ENCODE data around the gene MAP3K21. TPM values are rescaled to one million over a fixed set of nuclear protein-coding genes. Genes with fewer than 3 reads are reported as not detected.

Gene MAP3K21
- polyA plus RNA-seq, 1 of the 3 experiments (the other 2 are of a cell fraction): 0.33 TPM

DNA sequence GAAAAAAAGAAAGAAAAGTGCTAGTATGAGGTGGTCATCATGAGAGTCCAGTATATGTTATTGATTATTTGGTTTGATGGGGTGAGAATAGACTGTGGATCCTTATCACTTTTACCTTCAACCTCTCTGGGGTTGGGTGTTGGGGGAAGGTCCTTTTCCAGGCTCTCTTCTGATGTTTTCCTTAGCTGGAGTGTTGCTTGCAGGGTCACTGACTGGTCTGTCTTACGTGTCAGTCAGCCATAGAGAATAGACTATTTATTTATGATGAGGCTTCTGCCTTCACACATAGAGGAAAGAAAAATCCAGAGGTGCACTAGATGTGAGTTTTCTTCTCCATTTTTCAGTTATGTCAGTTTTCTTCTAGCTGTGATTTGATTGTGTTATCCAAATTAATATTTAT is 36.5 kb downstream of the MAP3K21 start (continued):
- TF ChIP-seq FOXM1 (IDR thresholded peaks at IDR 0.05; ENCODE audit: low read depth) (no peak), RXRA (IDR thresholded peaks at IDR 0.05; ENCODE audit: borderline replicate concordance, low read depth) (no peak), RCOR1 (IDR thresholded peaks at IDR 0.05; ENCODE audit: low read length) (no peak), SMC3 (IDR thresholded peaks at IDR 0.05; ENCODE audit: low read depth, low read length) (no peak)
- TF ChIP-seq, protein P1, sequence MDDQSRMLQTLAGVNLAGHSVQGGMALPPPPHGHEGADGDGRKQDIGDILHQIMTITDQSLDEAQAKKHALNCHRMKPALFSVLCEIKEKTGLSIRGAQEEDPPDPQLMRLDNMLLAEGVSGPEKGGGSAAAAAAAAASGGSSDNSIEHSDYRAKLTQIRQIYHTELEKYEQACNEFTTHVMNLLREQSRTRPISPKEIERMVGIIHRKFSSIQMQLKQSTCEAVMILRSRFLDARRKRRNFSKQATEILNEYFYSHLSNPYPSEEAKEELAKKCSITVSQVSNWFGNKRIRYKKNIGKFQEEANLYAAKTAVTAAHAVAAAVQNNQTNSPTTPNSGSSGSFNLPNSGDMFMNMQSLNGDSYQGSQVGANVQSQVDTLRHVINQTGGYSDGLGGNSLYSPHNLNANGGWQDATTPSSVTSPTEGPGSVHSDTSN (IDR thresholded peaks at IDR 0.05): no peak

DNA sequence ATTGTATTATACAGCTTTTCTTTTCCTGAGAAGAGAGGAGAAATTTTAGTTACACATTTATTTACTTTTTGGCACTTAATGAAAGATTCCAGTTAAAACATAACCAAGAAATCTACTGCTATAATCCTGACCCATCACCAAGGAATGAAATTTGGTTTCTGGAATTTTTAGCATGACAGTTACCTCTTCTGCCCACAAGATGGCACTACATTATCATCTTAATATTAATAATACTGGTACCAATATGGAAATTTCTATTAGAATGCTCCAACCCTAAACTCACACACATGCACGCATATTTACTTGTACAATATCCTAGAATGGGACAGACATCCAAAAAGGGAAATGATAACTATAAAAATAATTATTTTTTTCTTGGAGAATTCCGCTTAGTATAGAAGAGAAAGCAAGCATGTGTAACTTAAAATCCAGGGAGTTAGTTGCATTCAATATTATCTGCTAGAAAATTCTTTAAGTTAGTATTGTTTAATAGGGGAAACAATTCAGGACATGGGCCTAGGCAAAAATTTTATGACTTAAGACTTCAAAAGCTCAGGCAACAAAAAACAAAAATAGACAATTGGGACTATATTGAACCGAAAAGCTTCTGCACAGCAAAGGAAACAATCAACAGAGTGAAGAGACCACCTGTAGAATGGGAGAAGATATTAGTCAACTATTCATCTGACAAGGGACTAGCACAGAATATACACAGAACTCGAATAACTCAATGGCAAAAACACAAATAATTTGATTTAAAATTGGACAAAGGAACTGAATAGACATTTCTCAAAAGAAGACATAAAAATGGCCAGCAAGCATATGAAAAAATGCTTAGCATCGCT is 37.4 kb downstream of the MAP3K21 start:
- Histone ChIP-seq H3K4me2 (no peak overlapping the region), H3F3A (replicated peaks; ENCODE audit: insufficient read depth) (no peaks in the 10 kb centered on the region), H3K27me3 (ENCODE audit: insufficient read depth) (no peaks in the 10 kb centered on the region), H4K20me1 (ENCODE audit: insufficient read depth) (no peaks in the 10 kb centered on the region), H2AFZ (ENCODE audit: low read depth) (no peak overlapping the region), H3K36me3 (replicated peaks in 1 of 2; ENCODE audit: control insufficient read depth in 1 of 2, insufficient read depth in 2 of 2, low read length in 1 of 2) (no peaks in the 10 kb centered on the region), H3K4me3 (ENCODE audit: low read depth in 2 of 2, low read length in 1 of 2) (no peak overlapping the region), H3K9me2 (no peaks in the 10 kb centered on the region), H3K9ac (no peak overlapping the region), H3K4me1 (ENCODE audit: control insufficient read depth in 1 of 2, insufficient read depth in 2 of 2, low read depth in 1 of 2, low read length in 1 of 2) (no peaks in the 10 kb centered on the region), H3K9me3 (no peaks in the 10 kb centered on the region), H3K79me2 (ENCODE audit: insufficient read depth) (no peaks in the 10 kb centered on the region), H3K27ac (ENCODE audit: low read depth in 2 of 2, low read length in 1 of 2) (no peak overlapping the region)
- CTCF ChIA-PET: interaction anchor here (0.7 to 5.0 kb wide), 35 partner anchors 8 to 817 kb away, joined by 3 to 25 read pairs (median 4); no protein-coding TSS in a partner anchor
- peak; percentile 34 for DNase-seq
- WGBS (ENCODE audit: low lambda C conversion rate): 51% methylated on average over 5 of the region's 5 CpGs
- TF ChIP-seq SMC3 (IDR thresholded peaks at IDR 0.05; ENCODE audit: low read depth, low read length): peak; percentile 44; the same call in 1 of the 2 replicates
- TF ChIP-seq RAD21 (IDR thresholded peaks at IDR 0.05; ENCODE audit: low read length): peak; percentile 74
- TF ChIP-seq, protein P2, sequence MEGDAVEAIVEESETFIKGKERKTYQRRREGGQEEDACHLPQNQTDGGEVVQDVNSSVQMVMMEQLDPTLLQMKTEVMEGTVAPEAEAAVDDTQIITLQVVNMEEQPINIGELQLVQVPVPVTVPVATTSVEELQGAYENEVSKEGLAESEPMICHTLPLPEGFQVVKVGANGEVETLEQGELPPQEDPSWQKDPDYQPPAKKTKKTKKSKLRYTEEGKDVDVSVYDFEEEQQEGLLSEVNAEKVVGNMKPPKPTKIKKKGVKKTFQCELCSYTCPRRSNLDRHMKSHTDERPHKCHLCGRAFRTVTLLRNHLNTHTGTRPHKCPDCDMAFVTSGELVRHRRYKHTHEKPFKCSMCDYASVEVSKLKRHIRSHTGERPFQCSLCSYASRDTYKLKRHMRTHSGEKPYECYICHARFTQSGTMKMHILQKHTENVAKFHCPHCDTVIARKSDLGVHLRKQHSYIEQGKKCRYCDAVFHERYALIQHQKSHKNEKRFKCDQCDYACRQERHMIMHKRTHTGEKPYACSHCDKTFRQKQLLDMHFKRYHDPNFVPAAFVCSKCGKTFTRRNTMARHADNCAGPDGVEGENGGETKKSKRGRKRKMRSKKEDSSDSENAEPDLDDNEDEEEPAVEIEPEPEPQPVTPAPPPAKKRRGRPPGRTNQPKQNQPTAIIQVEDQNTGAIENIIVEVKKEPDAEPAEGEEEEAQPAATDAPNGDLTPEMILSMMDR (IDR thresholded peaks at IDR 0.05): peak; percentile 82
- no peak for TF ChIP-seq POLR2AphosphoS5 (IDR thresholded peaks at IDR 0.05; ENCODE audit: low read depth, low read length)
- POLR2A ChIA-PET: no interaction called here

DNA sequence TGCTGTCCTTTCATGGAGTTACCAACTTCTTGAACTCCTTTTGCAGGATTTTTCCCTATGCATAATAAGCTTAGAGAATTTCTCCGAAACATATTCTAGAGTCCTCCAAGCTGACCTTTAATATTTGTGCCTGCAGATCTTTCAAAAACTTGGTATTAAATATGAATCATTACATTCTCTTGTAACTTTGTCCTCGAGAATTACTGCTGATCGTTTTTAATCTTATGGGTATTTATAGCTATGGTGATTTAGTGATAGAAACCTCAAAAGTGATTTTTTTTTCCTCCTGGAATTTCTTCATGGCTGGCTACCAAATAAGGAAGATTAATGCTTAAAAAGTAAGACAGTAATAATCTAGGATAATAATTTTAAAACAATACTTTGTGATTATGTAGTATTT is 39.1 kb downstream of the MAP3K21 start:
- Histone ChIP-seq H3K9ac (no peak overlapping the region), H3K9me2 (no peaks in the 10 kb centered on the region), H3K4me1 (ENCODE audit: control insufficient read depth in 1 of 2, insufficient read depth in 2 of 2, low read depth in 1 of 2, low read length in 1 of 2) (no peaks in the 10 kb centered on the region), H3K9me3 (no peaks in the 10 kb centered on the region), H3K27me3 (ENCODE audit: insufficient read depth) (no peaks in the 10 kb centered on the region), H4K20me1 (ENCODE audit: insufficient read depth) (no peaks in the 10 kb centered on the region), H3F3A (replicated peaks; ENCODE audit: insufficient read depth) (no peaks in the 10 kb centered on the region), H3K4me2 (no peak overlapping the region), H3K27ac (ENCODE audit: low read depth in 2 of 2, low read length in 1 of 2) (no peak overlapping the region), H3K36me3 (replicated peaks in 1 of 2; ENCODE audit: control insufficient read depth in 1 of 2, insufficient read depth in 2 of 2, low read length in 1 of 2) (no peaks in the 10 kb centered on the region), H3K4me3 (ENCODE audit: low read depth in 2 of 2, low read length in 1 of 2) (no peak overlapping the region), H3K79me2 (ENCODE audit: insufficient read depth) (no peaks in the 10 kb centered on the region), H2AFZ (ENCODE audit: low read depth) (no peak overlapping the region)
- WGBS (ENCODE audit: low lambda C conversion rate): 42% methylated on average over 3 of the region's 3 CpGs
- ChIA-PET POLR2A (no interaction called here), CTCF (interaction anchor here (1.0 to 2.2 kb wide), 3 partner anchors 15 to 424 kb away, joined by 3 to 12 read pairs (median 5); no protein-coding TSS in a partner anchor)
- TF ChIP-seq RCOR1 (IDR thresholded peaks at IDR 0.05; ENCODE audit: low read length) (no peak), ELF1 (IDR thresholded peaks at IDR 0.05) (no peak), GATA2 (CRISPR knock-in tag; IDR thresholded peaks at IDR 0.05) (no peak), JUND (IDR thresholded peaks at IDR 0.05) (no peak)
- no peak for DNase-seq

Measured in SK-N-SH (cell line).